WI38 (cell line): Measurements from ENCODE around the gene BAIAP2.

ENCODE experiments used
- H3K4me3 ChIP-seq: 2 replicates; pipeline ENCODE4 v1.5.1; 2011; ENCODE audit warnings: low read depth, mild to moderate bottlenecking, control low read depth, low read length
- CTCF ChIP-seq: IDR thresholded peaks from 2 replicates; pipeline ENCODE4 v1.5.1; 2012; ENCODE audit warnings: low read depth, mild to moderate bottlenecking, control low read depth, low read length

Gene BAIAP2

GRCh38 chr17:81110488-81111040, 75.6 kb downstream of the BAIAP2 start:
- TF ChIP-seq CTCF, result no peak
- no peak overlapping the region for H3K4me3 ChIP-seq

- no peak overlapping the region for H3K4me3 ChIP-seq
- no peak for TF ChIP-seq CTCF
Measured at GRCh38 chr17:81111066-81111465, 76.1 kb downstream of the BAIAP2 start.

GRCh38 chr17:81112450-81112849, 77.5 kb downstream of the BAIAP2 start:
- no peak for TF ChIP-seq CTCF
- H3K4me3 ChIP-seq, result no peak overlapping the region

- TF ChIP-seq CTCF, result no peak
- no peak overlapping the region for H3K4me3 ChIP-seq
Measured at GRCh38 chr17:81113158-81113724, 78.3 kb downstream of the BAIAP2 start.

GRCh38 chr17:81114351-81115093, 79.6 kb downstream of the BAIAP2 start:
- H3K4me3 ChIP-seq, result no peak overlapping the region
- TF ChIP-seq CTCF, result no peak

- TF ChIP-seq CTCF, result no peak
- no peak overlapping the region for H3K4me3 ChIP-seq
Measured at GRCh38 chr17:81115219-81115618, 80.3 kb downstream of the BAIAP2 start.

- TF ChIP-seq CTCF, result no peak
- H3K4me3 ChIP-seq, result no peak overlapping the region
Measured at GRCh38 chr17:81115749-81116464, 81.0 kb downstream of the BAIAP2 start.
